Measurements from ENCODE around the gene MGP.

- TF ChIP-seq POLR2A (IDR thresholded peaks at IDR 0.05; ENCODE audit: control extremely low read depth in 1 of 2, low read depth in 2 of 2, low read length in 2 of 2) (no peak), CTCF (IDR thresholded peaks at IDR 0.05; ENCODE audit: control extremely low read depth in 1 of 3, insufficient read depth in 1 of 3, low read depth in 1 of 3, low read length in 3 of 3) (no peak), EP300 (IDR thresholded peaks at IDR 0.05; ENCODE audit: borderline replicate concordance in 1 of 2, low read depth in 2 of 2, low read length in 2 of 2) (no peak), RXRA (IDR thresholded peaks at IDR 0.05; ENCODE audit: insufficient read depth, low read depth, low read length) (no peak), GABPA (IDR thresholded peaks at IDR 0.05; ENCODE audit: borderline replicate concordance, insufficient read depth, low read length) (no peak), EZH2 (IDR thresholded peaks at IDR 0.05; ENCODE audit: low read depth, low read length, severe bottlenecking) (no peak), SIX5 (IDR thresholded peaks at IDR 0.05; ENCODE audit: low read depth, low read length) (no peak), ZNF274 (IDR thresholded peaks at IDR 0.05; ENCODE audit: borderline replicate concordance, extremely low read depth, low read length) (no peak)
Measured at GRCh38 chr12:14896521-14897169, 11.0 kb upstream of the MGP start.

Measured in H1 (cell line).